SKM-1 (cell line): Measurements from ENCODE around the gene SRGN.
"Not testable (repeated sequence)": the region's sequence is repeated elsewhere in the genome, so short reads cannot be mapped to it uniquely, and the experiment has no call there.

ENCODE experiments used
- DNase-seq: peaks from one replicate; lab custom pipeline; 2025; ENCODE audit not compliant: unreplicated experiment; lab: John Stamatoyannopoulos, UW

The SRGN gene, protein sequence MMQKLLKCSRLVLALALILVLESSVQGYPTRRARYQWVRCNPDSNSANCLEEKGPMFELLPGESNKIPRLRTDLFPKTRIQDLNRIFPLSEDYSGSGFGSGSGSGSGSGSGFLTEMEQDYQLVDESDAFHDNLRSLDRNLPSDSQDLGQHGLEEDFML

GRCh38 chr10:69087590-69088470, at the start of gene SRGN:
TSS of gene SRGN (plus strand) at chr10:69088103. CDS start at chr10:69088158, 55 bp downstream.
- DNase-seq, result peak; percentile 95

- DNase-seq, result not testable (repeated sequence)
These were observed 47.0 kb upstream of the SRGN start for GRCh38 chr10:69040904-69041303.

DNA sequence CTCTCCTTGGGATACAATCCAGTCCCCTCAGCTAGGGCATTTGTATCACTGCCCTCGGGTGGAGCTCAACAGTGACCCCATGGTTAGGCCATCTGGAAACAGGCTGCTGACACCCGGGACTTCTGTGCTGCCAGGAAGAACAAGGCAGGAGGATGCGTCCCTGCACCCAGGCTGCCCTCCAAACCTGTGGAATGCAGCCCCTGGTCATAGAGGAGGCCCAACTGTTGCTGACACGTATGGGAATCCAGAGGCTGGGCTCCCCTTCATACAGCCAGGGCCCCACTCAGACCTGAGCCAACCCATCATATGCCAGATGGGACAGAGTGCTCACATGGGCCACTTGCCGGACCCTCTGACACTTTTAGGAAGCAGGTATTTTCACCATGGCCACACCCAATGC, 45.5 kb upstream of the SRGN start:
- DNase-seq, result no peak

DNA sequence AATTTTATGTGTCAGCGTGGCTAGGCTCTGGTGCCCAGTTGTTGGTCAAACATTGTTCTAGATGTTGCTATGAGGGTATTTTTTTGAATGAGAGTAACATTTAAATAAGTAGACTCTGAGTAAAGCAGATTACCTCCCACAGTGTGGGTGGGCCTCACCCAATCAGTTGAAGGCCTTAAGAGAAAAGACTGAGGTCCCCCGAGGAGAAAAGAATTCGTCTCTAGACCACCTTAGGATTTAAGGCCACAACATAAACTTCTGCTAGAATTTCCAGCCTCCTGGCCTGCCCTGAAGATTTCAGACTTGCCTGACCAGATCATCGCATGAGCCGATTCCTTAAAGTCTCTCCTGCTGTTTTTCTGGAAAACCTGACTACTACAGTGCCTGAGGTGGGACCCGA, 45.1 kb upstream of the SRGN start:
- DNase-seq, result no peak

DNA sequence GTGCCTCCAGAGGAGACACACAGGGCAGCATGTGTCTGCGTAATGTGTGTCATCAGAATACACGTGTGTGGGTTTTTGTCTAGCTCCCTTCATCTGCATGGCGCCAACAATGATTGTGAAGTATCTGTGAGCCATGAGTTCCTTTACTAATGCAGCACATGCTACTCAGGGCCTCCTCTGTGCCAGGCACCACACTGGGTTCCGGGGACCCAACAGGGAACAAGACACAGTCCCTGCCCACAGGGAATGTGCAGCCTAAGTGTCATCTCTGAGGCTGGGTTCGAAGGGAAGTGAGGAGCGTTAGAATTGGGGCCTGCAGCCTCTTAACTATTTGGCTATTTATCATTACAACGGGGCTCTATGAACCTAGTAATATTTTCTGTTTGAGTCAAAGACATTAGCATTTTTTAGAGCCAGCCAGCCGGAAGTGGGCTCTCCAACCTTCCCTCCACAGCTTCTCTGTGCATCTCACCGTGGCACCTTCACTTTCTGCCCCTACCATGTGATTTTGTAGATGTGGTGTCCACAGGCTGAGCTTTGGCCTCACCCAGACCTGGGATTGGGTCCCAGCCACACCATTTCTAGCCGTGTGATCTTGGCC, 43.9 kb upstream of the SRGN start:
- DNase-seq, result no peak

- DNase-seq, result peak; percentile 62
These were observed 43.4 kb upstream of the SRGN start for GRCh38 chr10:69044546-69044945.

DNA sequence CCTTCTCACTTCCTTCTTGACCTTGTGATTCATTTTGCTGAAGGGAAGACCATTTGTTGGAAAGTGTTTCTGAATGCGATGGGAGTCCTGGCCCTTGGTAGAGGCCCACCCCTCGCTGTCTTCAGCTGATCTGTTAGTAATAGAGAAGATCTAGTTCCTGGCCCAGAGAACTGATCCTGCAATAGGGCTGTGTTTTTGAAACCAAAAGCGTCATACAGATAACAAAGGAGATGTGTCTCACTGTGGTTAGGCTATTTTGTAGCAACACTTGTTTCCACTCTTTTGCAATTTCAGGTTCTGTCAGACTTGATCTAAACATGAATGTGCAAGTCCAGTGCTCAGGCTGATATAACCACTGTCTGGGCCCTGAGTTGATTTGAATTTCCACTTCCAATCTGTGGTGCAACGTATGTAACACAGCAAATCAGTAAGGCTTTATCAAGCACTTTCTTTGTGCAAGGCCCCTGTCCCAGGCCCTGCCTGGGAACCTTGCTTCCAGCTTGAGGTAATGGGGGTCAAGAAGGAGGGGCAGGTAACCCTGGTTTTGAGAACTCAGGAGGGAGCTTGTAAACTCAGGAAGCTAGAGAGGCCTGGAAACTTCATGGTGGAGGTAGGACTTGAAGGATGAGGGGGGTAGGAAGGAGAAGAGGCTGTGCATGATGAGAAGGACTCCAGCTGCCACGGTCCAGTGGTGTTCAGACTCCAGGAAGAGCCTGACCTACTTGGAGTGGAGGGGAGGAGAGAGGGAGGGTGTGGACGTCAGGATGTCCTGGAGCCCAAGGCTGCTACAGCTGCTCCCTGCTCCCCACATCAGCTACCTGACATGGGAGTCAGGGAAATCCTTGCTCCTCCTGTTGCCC, 42.2 kb upstream of the SRGN start:
- peak; percentile 94 for DNase-seq

- DNase-seq, result no peak
These were observed 40.6 kb upstream of the SRGN start for GRCh38 chr10:69047111-69047832.

- peak; percentile 95 for DNase-seq
These were observed 39.8 kb upstream of the SRGN start for GRCh38 chr10:69048103-69048502.

DNA sequence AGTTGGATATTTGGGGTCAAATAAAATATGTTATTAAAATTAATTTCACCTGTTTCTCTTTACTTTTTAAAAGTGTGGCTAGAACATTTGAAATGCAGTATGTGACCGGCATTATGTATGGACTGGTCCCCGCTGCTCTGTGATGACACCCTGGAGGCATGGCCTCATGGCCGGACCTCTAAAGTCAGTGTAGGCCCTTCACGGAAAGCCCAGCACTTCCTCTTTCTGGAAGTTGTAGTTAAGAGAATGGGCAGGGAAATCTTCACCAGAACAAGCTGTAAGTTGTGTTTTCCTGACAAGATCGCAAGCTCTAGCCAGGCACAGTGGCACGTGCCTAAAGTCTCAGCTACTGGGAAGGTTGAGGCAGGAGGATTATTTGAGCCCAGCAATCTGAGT, 38.3 kb upstream of the SRGN start:
- DNase-seq, result peak; percentile 52

DNA sequence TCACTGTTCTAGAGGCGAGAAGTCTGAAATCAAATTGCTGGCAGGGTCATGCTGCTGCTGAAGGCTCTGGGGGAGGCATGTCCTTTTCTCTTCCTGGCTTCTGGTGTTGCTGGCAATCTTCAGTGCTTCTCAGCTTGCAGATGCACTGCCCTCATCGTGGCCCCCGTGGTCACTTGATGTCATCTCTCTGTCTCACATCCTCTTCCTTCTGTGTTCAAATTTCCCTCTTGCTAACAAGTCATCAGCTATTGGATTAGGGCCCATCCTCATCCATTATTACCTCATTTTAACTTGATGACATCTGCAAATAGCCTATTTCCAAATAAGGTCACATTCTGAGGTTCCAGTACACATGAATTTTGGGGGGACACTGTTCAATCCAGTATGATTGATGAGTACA, 36.6 kb upstream of the SRGN start:
- DNase-seq, result peak; percentile 51

GRCh38 chr10:69051710-69052487, 36.0 kb upstream of the SRGN start:
- DNase-seq, result no peak

DNA sequence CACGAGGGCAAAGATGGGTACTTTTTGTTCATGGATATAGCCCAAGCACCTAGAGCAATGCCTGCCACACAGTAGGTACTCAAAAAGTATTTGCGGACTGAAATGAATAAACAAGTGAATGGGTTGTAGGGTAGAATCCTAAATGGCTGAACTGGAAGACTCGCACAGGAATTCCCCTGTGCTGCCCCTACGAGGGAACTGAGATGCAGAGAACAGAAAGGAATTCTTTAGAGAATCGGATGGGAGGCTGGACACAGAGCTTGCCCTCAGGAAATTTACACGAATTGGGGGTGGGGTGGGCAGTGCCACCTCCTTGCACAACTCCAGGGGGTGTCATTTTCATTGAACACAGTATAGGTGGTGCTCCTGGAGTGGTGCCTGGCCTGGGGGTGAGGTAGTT, 35.2 kb upstream of the SRGN start:
- no peak for DNase-seq

DNA sequence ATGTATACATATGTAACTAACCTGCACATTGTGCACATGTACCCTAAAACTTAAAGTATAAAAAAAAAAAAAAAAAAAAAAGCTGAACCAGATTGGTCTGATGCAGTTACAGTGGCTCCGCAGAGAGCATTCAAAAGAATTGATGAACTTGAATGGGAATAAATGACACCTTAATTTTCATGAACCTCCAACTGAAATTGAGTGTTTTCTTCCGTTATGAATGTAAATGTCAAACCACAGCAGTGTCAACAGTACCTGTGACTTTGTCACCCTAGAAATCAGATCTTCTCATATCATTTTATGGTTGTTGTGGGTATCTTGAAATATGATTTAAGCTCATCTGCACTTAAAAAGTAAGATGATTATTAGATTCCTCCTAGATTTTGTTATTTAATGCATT, 32.7 kb upstream of the SRGN start:
- no peak for DNase-seq

DNA sequence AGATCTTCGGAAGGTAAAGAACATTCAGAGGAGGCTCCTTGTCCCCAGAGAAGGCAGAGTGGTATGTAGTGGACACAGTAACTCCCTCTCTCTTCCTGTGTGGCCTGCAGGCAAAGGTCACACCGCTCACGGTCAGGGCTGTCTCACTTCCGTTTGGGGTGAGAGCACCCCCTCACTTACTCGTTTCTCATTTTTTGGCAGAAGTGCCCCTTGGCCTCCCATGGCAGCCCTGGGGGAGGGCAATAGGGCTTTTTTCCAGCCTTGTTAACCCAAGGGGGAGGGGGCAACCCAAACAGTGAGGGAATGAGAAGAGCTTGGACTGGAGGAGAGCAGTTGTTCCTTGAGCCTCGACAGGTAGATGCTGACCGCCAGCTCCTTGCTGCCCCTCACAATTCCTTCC, 31.8 kb upstream of the SRGN start:
- peak; percentile 50 for DNase-seq

DNA sequence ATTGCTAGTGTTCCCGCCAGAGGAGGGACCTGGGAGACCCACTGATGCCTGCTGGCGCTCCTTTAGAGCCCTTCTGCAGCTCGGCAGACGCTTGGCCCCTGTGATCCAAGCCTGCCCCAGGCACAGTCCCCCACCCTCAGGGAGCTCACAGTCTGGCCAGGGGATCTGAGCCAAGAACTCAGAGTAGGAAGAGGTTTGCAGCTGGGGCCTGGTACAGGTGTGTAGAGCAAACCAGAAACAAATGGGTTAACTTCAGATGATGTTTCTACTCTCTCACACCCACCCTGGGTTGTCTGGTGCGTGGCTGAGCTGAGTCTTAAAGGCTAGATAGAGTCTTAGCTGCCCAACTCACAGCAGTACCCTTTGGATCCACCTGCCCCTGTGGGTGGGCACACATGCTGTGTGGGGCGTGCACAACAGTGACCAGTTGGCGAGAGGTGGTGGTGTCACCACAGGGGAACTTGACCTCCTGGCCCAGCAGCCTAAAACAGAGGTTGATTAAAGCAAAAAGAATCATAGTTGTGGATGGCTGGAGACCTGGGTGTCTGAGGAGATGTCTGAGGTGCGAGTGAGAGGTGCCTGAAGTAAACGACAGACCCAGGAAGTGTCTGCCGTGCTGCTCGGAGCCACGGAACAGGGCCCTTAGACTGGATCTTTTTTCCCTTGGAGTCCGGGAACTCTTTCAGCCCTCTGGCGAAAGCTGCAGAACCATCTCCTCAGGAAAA, 31.2 kb upstream of the SRGN start:
- no peak for DNase-seq

DNA sequence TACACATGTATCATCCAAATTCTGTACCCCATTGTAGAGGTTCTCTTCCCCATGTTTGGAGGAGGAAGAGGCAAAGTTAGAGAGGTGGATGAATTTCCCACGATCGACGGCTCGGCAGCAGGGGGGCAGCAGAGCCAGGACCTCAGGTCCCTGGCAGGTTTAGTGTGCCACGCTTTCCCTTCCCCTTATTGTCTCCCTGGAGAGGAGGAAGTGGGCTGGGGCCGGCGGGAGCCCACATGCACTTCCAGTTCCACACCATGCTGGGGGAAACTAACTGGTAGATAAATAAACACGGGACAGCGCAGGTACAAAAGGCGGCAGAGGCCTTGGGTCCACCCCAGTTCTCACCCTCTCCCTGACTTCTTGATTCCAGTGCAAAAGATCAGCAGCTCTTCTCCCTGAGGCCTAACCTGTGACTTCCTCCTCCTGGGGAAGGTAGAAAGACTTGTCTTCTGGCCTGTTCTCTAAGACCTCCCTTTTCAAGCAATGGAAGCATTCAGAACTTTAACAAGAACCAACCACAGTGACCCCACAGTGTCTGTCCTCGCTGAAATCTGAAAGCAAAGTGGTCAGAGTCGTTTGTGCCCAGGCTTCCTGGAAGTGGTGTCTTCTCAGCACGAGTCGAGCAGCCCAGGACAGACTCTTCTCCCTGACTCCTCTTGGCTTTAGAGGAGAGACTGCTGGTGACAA, 30.5 kb upstream of the SRGN start:
- peak; percentile 66 for DNase-seq

DNA sequence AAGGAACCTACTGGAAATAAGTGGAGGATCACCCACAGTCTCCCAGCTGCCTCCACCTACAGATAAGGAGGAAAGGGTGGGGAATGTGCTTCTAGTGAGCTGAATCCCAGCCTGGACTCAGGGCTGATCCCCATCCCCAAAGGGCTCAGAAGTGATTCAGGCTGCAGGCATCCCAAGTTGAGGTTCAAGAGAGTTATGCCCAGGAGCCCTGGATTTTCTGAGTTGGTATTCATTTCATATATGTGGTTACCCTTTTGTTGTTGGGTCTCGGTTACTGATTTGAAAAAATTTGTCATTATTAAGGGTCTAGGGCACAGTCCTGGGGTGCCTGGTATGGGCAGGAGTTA, 30.0 kb upstream of the SRGN start:
- DNase-seq, result no peak
